Prostate gland (tissue), 2 donors: ENCODE measurements around the gene ST8SIA1.

Experiments
- POLR2A ChIP-seq: fragments of 450-650 bp; IDR thresholded peaks from one replicate; pipeline ENCODE4 v1.6.1; 2016; ENCODE audit warnings: antibody characterized with exemption, mild to moderate bottlenecking
- POLR2AphosphoS5 ChIP-seq: sonication (generic); formaldehyde crosslinking; IDR thresholded peaks from one replicate; pipeline ENCODE4 v1.6.1; 2017; ENCODE audit warnings: antibody characterized with exemption
- TF ChIP-seq, protein P1 (sequence below), 4 experiments: fragments of 200-600 bp in 2 of 4; fragments of 450-650 bp in 2 of 4; sonication (generic) in 2 of 4; IDR thresholded peaks; 1 replicate in 3 of 4; 2 replicates in 1 of 4; pipeline ENCODE4 v1.5.1; 2016 to 2019; ENCODE audit warnings: antibody characterized with exemption in 4 of 4, mild to moderate bottlenecking in 2 of 4, moderate library complexity in 2 of 4

DNA sequence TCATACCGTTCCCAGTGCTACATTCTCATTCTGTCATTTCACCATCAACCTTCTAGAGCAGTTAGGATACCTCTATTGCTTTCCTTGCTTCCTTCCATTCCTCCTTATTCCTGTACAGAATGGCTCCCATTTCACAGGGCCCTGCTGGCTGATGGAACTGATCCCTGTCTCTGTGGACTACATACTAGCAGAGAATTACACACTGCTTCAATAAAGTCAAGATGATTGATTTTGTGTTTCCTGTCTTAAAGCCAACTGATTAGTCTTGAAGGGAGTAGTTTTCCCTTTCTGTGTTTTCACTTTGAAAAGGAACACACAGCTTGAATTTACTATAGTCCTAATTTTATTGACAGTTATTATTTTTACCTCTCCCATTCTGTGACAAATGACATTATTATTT, 130.1 kb downstream of the ST8SIA1 start:
- TF ChIP-seq, protein P1, sequence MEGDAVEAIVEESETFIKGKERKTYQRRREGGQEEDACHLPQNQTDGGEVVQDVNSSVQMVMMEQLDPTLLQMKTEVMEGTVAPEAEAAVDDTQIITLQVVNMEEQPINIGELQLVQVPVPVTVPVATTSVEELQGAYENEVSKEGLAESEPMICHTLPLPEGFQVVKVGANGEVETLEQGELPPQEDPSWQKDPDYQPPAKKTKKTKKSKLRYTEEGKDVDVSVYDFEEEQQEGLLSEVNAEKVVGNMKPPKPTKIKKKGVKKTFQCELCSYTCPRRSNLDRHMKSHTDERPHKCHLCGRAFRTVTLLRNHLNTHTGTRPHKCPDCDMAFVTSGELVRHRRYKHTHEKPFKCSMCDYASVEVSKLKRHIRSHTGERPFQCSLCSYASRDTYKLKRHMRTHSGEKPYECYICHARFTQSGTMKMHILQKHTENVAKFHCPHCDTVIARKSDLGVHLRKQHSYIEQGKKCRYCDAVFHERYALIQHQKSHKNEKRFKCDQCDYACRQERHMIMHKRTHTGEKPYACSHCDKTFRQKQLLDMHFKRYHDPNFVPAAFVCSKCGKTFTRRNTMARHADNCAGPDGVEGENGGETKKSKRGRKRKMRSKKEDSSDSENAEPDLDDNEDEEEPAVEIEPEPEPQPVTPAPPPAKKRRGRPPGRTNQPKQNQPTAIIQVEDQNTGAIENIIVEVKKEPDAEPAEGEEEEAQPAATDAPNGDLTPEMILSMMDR (IDR thresholded peaks at IDR 0.05): no peak
- TF ChIP-seq POLR2AphosphoS5 (no peak), POLR2A (no peak)
